Measurements from ENCODE around the gene TRIM44.

TRIM44 gene

DNA sequence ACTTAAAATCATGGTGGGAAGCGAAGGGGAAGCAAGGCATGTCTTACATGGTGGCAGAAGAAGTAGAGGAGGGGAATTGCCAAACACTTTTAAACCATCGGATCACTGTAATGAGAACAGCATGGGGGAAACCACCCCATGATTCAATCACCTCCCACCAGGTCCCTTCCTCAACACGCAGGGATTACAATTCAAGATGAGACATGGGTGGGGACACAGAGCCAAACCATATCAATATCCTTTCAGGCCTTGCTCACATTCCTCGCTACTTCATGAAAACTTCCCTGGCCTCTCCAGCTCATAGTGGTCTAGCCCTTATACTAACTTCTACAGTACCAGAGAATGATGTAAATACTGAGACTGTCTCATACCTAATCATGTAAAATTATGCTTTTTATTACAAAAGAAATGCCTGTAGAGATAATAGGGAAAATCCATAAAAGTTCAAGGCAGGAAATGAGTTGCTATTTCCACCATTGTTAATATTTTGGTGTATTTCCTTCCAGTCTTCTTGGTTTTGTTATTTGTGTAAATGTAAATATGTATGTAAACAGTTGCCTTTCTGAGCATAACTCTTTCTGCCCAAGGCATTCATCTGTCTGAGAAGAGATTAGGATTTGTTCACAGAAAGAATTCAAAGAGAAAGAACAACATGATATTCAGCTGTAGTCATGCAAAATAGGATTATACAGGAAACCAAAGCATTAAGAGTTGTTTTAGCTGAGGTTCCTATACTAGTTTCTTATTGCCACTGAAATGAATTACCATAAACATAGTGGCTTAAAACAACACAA, 177.0 kb downstream of the TRIM44 start:
- Histone ChIP-seq H4K20me1 (ENCODE audit: control insufficient read depth, insufficient read depth, low read depth, low read length) (no peaks in the 10 kb centered on the region), H3F3A (ENCODE audit: control insufficient read depth, insufficient read depth) (no peaks in the 10 kb centered on the region), H3K27me3 (ENCODE audit: control insufficient read depth, low read length) (no peaks in the 10 kb centered on the region), H3K4me1 (ENCODE audit: control insufficient read depth, low read length) (no peaks in the 10 kb centered on the region), H3K36me3 (ENCODE audit: control insufficient read depth, low read length) (no peaks in the 10 kb centered on the region), H3K27ac (ENCODE audit: low read depth, low read length) (no peak overlapping the region), H3K4me2 (ENCODE audit: low read length) (no peak overlapping the region), H3K4me3 (ENCODE audit: low read length) (no peak overlapping the region), H3K9me3 (ENCODE audit: control insufficient read depth, insufficient read depth, low read length) (no peaks in the 10 kb centered on the region), H3K9me2 (replicated peaks; ENCODE audit: control insufficient read depth, low read length) (no peaks in the 10 kb centered on the region), H3K79me2 (ENCODE audit: control insufficient read depth, low read length) (no peaks in the 10 kb centered on the region)
- TF ChIP-seq EZH2phosphoT487 (IDR thresholded peaks at IDR 0.05; ENCODE audit: borderline replicate concordance, low read length): no peak
- TF ChIP-seq, protein P1, sequence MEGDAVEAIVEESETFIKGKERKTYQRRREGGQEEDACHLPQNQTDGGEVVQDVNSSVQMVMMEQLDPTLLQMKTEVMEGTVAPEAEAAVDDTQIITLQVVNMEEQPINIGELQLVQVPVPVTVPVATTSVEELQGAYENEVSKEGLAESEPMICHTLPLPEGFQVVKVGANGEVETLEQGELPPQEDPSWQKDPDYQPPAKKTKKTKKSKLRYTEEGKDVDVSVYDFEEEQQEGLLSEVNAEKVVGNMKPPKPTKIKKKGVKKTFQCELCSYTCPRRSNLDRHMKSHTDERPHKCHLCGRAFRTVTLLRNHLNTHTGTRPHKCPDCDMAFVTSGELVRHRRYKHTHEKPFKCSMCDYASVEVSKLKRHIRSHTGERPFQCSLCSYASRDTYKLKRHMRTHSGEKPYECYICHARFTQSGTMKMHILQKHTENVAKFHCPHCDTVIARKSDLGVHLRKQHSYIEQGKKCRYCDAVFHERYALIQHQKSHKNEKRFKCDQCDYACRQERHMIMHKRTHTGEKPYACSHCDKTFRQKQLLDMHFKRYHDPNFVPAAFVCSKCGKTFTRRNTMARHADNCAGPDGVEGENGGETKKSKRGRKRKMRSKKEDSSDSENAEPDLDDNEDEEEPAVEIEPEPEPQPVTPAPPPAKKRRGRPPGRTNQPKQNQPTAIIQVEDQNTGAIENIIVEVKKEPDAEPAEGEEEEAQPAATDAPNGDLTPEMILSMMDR (IDR thresholded peaks at IDR 0.05; ENCODE audit: low read depth, low read length, poor library complexity, severe bottlenecking): no peak

- no peak for TF ChIP-seq EZH2phosphoT487 (IDR thresholded peaks at IDR 0.05; ENCODE audit: borderline replicate concordance, low read length)
- TF ChIP-seq, protein P1 (IDR thresholded peaks at IDR 0.05; ENCODE audit: low read depth, low read length, poor library complexity, severe bottlenecking): no peak
- H3K27me3 ChIP-seq (ENCODE audit: control insufficient read depth, low read length): no peaks in the 10 kb centered on the region
- H3K9me2 ChIP-seq (replicated peaks; ENCODE audit: control insufficient read depth, low read length): no peaks in the 10 kb centered on the region
- no peaks in the 10 kb centered on the region for H3K4me1 ChIP-seq (ENCODE audit: control insufficient read depth, low read length)
- H3F3A ChIP-seq (ENCODE audit: control insufficient read depth, insufficient read depth): no peaks in the 10 kb centered on the region
- H3K27ac ChIP-seq (ENCODE audit: low read depth, low read length): no peak overlapping the region
- no peak overlapping the region for H3K4me2 ChIP-seq (ENCODE audit: low read length)
- H4K20me1 ChIP-seq (ENCODE audit: control insufficient read depth, insufficient read depth, low read depth, low read length): no peaks in the 10 kb centered on the region
- H3K9me3 ChIP-seq (ENCODE audit: control insufficient read depth, insufficient read depth, low read length): peaks cover 2% of the 10 kb centered on the region; the same call in 1 of the 2 replicates
- H3K4me3 ChIP-seq (ENCODE audit: low read length): no peak overlapping the region
- H3K79me2 ChIP-seq (ENCODE audit: control insufficient read depth, low read length): no peaks in the 10 kb centered on the region
- no peaks in the 10 kb centered on the region for H3K36me3 ChIP-seq (ENCODE audit: control insufficient read depth, low read length)
Observed at GRCh38 chr11:35841733-35842132, 179.2 kb downstream of the TRIM44 start.

DNA sequence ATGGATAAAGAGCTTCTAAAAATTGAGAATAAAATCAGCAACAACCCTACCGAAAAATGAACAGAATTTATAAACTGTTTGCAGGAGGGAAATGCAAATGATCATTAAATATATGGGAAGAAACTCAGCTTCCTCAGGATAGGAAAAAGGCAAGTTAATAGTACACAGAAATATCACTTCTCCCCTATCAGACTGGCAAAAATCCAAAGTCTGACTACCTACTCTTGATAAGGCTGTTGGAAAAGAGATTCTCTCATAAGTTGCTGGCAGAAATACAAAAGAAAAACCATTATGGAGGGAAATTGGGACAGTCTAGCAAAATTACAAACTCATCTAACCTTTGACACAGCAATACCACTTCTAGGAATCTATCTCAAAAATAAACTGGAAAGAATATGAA, 180.4 kb downstream of the TRIM44 start:
- no peaks in the 10 kb centered on the region for H3K79me2 ChIP-seq (ENCODE audit: control insufficient read depth, low read length)
- no peak overlapping the region for H3K4me3 ChIP-seq (ENCODE audit: low read length)
- TF ChIP-seq, protein P1 (IDR thresholded peaks at IDR 0.05; ENCODE audit: low read depth, low read length, poor library complexity, severe bottlenecking): no peak
- TF ChIP-seq EZH2phosphoT487 (IDR thresholded peaks at IDR 0.05; ENCODE audit: borderline replicate concordance, low read length): no peak
- H3K36me3 ChIP-seq (ENCODE audit: control insufficient read depth, low read length): no peaks in the 10 kb centered on the region
- no peak overlapping the region for H3K4me2 ChIP-seq (ENCODE audit: low read length)
- H3F3A ChIP-seq (ENCODE audit: control insufficient read depth, insufficient read depth): no peaks in the 10 kb centered on the region
- peaks cover 3% of the 10 kb centered on the region; the same call in 1 of the 2 replicates for H3K9me3 ChIP-seq (ENCODE audit: control insufficient read depth, insufficient read depth, low read length)
- no peak overlapping the region for H3K27ac ChIP-seq (ENCODE audit: low read depth, low read length)
- H3K4me1 ChIP-seq (ENCODE audit: control insufficient read depth, low read length): no peaks in the 10 kb centered on the region
- H4K20me1 ChIP-seq (ENCODE audit: control insufficient read depth, insufficient read depth, low read depth, low read length): no peaks in the 10 kb centered on the region
- no peaks in the 10 kb centered on the region for H3K27me3 ChIP-seq (ENCODE audit: control insufficient read depth, low read length)
- H3K9me2 ChIP-seq (replicated peaks; ENCODE audit: control insufficient read depth, low read length): no peaks in the 10 kb centered on the region
